WI38 (cell line): ENCODE measurements around the gene TTC39A.

Experiments
- H3K4me3 ChIP-seq: 2 replicates; pipeline ENCODE4 v1.5.1; 2011; ENCODE audit warnings: low read depth, mild to moderate bottlenecking, control low read depth, low read length
- TF ChIP-seq, protein P1 (sequence below): IDR thresholded peaks from 2 replicates; pipeline ENCODE4 v1.5.1; 2012; ENCODE audit warnings: low read depth, mild to moderate bottlenecking, control low read depth, low read length

TTC39A gene

DNA sequence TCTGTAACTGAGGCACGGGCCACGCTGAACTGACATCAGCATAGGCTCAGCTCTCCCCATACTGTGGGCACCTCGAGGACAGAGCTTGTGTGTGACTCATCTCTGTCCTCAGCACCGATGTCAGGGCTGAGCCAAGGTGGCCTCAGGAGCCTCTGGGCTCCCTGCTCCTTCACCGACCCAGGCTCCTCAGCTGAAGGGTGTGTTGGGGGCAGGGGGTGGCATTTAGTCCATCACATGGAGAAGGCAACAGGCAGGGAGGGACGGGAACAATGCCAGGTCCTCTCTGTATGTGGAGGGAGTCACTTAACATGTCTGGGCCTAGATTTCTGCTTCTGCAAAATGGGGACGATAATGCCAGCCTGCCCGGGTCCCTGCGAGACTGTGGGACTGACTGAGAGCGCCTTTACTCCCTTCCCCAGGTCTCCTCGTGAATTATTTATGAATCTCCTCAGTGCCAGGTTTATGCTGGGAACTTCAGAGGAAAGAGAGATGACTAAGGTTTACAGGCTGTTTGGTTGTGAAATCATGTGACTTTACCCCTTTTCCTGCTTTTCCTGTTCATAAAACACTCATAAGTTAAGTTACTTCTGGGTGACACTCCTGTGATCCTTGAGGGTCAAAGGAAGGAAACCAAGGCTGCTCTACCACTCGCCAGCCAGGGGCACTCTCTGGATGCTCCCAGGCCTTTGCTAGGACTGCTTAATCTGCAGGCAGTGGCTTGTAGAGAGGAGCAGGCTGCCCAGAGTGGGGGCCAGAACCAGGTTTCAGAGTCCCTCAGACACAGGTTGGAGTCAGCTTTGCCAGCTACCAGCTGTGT is 16.2 kb downstream of the TTC39A start:
- no peak overlapping the region for H3K4me3 ChIP-seq
- TF ChIP-seq, protein P1, sequence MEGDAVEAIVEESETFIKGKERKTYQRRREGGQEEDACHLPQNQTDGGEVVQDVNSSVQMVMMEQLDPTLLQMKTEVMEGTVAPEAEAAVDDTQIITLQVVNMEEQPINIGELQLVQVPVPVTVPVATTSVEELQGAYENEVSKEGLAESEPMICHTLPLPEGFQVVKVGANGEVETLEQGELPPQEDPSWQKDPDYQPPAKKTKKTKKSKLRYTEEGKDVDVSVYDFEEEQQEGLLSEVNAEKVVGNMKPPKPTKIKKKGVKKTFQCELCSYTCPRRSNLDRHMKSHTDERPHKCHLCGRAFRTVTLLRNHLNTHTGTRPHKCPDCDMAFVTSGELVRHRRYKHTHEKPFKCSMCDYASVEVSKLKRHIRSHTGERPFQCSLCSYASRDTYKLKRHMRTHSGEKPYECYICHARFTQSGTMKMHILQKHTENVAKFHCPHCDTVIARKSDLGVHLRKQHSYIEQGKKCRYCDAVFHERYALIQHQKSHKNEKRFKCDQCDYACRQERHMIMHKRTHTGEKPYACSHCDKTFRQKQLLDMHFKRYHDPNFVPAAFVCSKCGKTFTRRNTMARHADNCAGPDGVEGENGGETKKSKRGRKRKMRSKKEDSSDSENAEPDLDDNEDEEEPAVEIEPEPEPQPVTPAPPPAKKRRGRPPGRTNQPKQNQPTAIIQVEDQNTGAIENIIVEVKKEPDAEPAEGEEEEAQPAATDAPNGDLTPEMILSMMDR = no peak

DNA sequence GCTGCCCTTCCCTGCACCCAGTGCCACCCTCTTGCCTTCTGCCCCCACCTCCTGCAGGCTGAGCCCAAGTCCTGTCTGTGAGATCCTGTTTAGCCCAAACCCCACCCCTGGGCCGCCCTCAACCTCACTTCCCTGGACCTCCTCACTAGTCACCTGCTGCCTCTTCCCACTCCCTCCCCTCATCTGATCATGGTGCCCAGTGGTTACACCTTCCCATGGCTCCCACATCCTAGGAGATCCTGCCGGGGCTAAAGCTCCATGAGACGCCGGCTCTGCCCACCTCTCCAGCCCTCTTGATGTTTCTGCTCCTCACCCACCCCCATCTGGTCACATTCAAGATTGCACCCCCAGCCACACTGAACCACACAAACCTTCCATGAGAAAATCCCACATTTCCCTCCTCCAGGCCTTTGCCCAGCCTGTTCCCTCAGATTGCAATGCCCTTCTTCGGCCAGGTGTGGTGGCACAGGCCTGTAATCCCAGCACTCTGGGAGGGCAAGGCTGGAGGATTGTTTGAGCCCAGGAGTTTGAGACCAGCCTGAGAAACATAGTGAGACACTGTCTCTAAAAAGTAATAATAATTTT is 17.0 kb downstream of the TTC39A start:
- no peak overlapping the region for H3K4me3 ChIP-seq
- TF ChIP-seq, protein P1 = no peak

DNA sequence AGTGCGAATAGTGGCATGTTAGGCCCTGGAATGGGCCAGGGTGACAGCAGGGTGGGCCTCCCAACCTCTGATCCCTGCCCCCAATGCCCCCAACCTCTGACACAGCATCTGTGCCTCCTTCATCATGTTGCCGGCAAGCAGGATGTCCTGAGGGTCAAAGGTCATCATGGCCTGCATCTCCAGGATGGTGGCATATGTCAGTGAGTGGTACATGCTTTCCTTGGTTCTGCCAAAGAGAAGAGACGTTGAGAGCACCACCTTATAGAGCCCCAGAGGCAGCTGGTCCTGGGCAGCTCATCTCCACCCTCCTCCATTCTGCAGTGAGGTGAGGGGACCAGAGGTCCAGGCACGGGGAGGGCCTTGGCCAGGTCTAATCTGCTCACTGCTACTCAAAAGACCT is 17.6 kb downstream of the TTC39A start:
- TF ChIP-seq, protein P1 = no peak
- H3K4me3 ChIP-seq = no peak overlapping the region

DNA sequence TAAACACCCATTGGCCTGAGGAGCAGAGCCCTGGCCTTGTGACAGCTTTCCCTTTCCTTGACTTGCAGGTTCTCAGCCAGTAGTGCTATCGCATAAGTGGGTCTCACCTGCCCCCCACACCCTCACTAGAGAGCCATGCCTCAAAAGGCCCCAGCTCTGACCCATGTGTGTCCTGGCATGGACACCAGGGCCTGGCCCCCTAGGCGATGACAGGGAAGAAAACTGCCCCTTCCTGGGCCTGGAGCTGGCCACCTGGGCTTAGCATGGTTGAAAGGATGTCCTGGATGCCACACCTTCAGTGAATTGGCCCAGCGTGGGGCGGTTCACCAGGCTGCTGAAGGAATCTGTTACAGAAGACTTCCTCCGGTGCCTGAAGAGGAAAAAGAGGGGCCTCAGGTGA is 18.5 kb downstream of the TTC39A start:
- TF ChIP-seq, protein P1 = no peak

DNA sequence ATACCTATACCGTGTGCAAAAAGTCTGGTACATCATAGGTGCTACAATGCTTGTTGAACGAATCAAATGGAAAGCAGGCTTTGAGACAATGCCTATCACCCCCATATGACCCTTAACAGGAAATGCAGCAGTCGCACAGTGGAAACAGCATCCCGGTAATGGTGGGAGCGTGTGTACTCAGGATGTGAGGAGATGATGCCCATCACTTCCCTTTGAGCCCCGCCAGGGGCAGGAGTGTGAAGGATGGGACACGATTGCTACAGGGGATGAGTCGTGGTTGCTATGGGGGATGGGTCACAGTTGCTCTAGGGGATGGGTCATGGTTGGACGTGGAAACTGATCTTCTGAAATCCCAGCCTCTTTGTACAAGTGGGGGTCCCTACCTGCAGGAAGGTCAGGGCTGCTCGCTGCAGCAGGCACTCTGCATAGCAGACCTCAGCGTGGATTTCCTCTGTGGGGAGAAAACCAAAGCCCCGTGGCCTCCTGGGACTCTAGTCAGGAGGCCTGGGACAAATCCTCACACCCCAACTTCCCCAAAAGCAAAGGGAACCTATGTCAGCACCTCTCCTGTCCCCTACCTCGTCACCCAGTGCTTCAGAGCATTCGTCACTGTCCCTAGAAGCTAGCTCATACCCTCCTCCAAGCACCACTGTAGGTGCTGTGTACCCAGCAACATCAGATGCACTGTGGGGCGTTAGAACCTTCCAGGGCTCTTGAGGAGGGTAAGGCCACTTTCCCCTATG is 19.3 kb downstream of the TTC39A start:
- TF ChIP-seq, protein P1 = no peak

More for the DNA sequence above, 18.5 kb downstream of the TTC39A start:
- H3K4me3 ChIP-seq = no peak overlapping the region

DNA sequence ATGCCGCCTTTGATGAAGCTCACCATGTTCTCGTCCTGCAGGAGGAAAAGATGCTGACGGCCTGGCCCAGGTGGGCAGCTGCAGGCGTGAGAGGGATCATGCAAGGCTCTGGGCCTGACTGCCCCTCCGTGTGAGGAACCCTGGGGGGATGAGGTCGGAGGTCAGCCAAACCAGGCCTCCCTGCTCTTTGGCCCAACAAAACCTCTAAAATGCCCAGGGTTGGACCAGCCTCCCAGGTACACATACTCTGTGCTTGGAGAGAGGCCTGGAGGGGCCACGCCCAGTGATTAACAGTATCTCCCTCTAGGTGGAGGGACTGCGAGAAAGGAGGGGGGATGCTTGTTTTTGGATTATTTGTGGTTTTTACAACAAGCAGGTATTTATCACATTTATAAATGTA is 21.1 kb downstream of the TTC39A start:
- no peak overlapping the region for H3K4me3 ChIP-seq
- TF ChIP-seq, protein P1 = no peak

More for the DNA sequence above, 19.3 kb downstream of the TTC39A start:
- no peak overlapping the region for H3K4me3 ChIP-seq
